ENCODE measurements around the gene ARSI. TPM values are rescaled to one million over a fixed set of nuclear protein-coding genes. Genes with fewer than 3 reads are reported as not detected.

The ARSI gene
- total and polyA plus RNA-seq, 9 donors: 6.3 to 11.7 (median 9.4) TPM

GRCh38 chr5:150310246-150310645 is 7.5 kb upstream of the ARSI start:
- Histone ChIP-seq H3K4me1 (ENCODE audit: control insufficient read depth, insufficient read depth, low read length) (peaks cover 16% of the 10 kb centered on the region), H3K9me3 (replicated peaks; ENCODE audit: control insufficient read depth, low read depth, low read length) (no peaks in the 10 kb centered on the region), H3K4me3 (ENCODE audit: low read length) (no peak overlapping the region), H3K27ac (ENCODE audit: low read length) (no peak overlapping the region), H3K27me3 (ENCODE audit: control insufficient read depth, insufficient read depth, low read length) (no peaks in the 10 kb centered on the region), H3K36me3 (ENCODE audit: control insufficient read depth, insufficient read depth, low read length) (no peaks in the 10 kb centered on the region)
- DNase-seq: no peak
- 50% methylated on average over 1 of the region's 5 CpGs for WGBS (ENCODE audit: insufficient coverage)

- H3K27me3 ChIP-seq (ENCODE audit: control insufficient read depth, insufficient read depth, low read length): no peaks in the 10 kb centered on the region
- H3K36me3 ChIP-seq (ENCODE audit: control insufficient read depth, insufficient read depth, low read length): no peaks in the 10 kb centered on the region
- H3K4me3 ChIP-seq (ENCODE audit: low read length): no peak overlapping the region
- no CpG with 5 or more reads among the region's 1 CpG for WGBS (ENCODE audit: insufficient coverage)
- peaks cover 17% of the 10 kb centered on the region for H3K4me1 ChIP-seq (ENCODE audit: control insufficient read depth, insufficient read depth, low read length)
- H3K27ac ChIP-seq (ENCODE audit: low read length): peak overlapping the region; percentile 8
- no peaks in the 10 kb centered on the region for H3K9me3 ChIP-seq (replicated peaks; ENCODE audit: control insufficient read depth, low read depth, low read length)
- no peak for DNase-seq
These were observed 7.2 kb upstream of the ARSI start for GRCh38 chr5:150309886-150310239.

GRCh38 chr5:150309101-150309885 is 6.6 kb upstream of the ARSI start:
- Histone ChIP-seq H3K9me3 (replicated peaks; ENCODE audit: control insufficient read depth, low read depth, low read length) (no peaks in the 10 kb centered on the region), H3K27me3 (ENCODE audit: control insufficient read depth, insufficient read depth, low read length) (no peaks in the 10 kb centered on the region), H3K27ac (ENCODE audit: low read length) (peak overlapping the region; percentile 8), H3K4me3 (ENCODE audit: low read length) (no peak overlapping the region), H3K4me1 (ENCODE audit: control insufficient read depth, insufficient read depth, low read length) (peaks cover 21% of the 10 kb centered on the region), H3K36me3 (ENCODE audit: control insufficient read depth, insufficient read depth, low read length) (no peaks in the 10 kb centered on the region)
- 26% methylated on average over 4 of the region's 7 CpGs for WGBS (ENCODE audit: insufficient coverage)
- DNase-seq: peak; percentile 86

GRCh38 chr5:150307617-150308426 is 5.1 kb upstream of the ARSI start:
- Histone ChIP-seq H3K4me3 (ENCODE audit: low read length) (no peak overlapping the region), H3K9me3 (replicated peaks; ENCODE audit: control insufficient read depth, low read depth, low read length) (no peaks in the 10 kb centered on the region), H3K27ac (ENCODE audit: low read length) (no peak overlapping the region), H3K4me1 (ENCODE audit: control insufficient read depth, insufficient read depth, low read length) (peaks cover 27% of the 10 kb centered on the region), H3K36me3 (ENCODE audit: control insufficient read depth, insufficient read depth, low read length) (no peaks in the 10 kb centered on the region), H3K27me3 (ENCODE audit: control insufficient read depth, insufficient read depth, low read length) (peaks cover 6% of the 10 kb centered on the region)
- 74% methylated on average over 7 of the region's 11 CpGs for WGBS (ENCODE audit: insufficient coverage)
- no peak for DNase-seq

GRCh38 chr5:150306775-150307174 is 4.1 kb upstream of the ARSI start:
- Histone ChIP-seq H3K36me3 (ENCODE audit: control insufficient read depth, insufficient read depth, low read length) (no peaks in the 10 kb centered on the region), H3K27me3 (ENCODE audit: control insufficient read depth, insufficient read depth, low read length) (peaks cover 14% of the 10 kb centered on the region), H3K27ac (ENCODE audit: low read length) (no peak overlapping the region), H3K4me3 (ENCODE audit: low read length) (no peak overlapping the region), H3K4me1 (ENCODE audit: control insufficient read depth, insufficient read depth, low read length) (peaks cover 35% of the 10 kb centered on the region), H3K9me3 (replicated peaks; ENCODE audit: control insufficient read depth, low read depth, low read length) (no peaks in the 10 kb centered on the region)
- WGBS (ENCODE audit: insufficient coverage): 70% methylated on average over 3 of the region's 4 CpGs
- DNase-seq: no peak

GRCh38 chr5:150305557-150305956 is 2.9 kb upstream of the ARSI start:
- Histone ChIP-seq H3K4me1 (ENCODE audit: control insufficient read depth, insufficient read depth, low read length) (peaks cover 47% of the 10 kb centered on the region), H3K9me3 (replicated peaks; ENCODE audit: control insufficient read depth, low read depth, low read length) (no peaks in the 10 kb centered on the region), H3K27me3 (ENCODE audit: control insufficient read depth, insufficient read depth, low read length) (peaks cover 14% of the 10 kb centered on the region), H3K4me3 (ENCODE audit: low read length) (no peak overlapping the region), H3K27ac (ENCODE audit: low read length) (peak overlapping the region; percentile 70), H3K36me3 (ENCODE audit: control insufficient read depth, insufficient read depth, low read length) (no peaks in the 10 kb centered on the region)
- WGBS (ENCODE audit: insufficient coverage): no CpG with 5 or more reads among the region's 1 CpG
- peak; percentile 55 for DNase-seq

GRCh38 chr5:150305095-150305494 is 2.4 kb upstream of the ARSI start:
- no peaks in the 10 kb centered on the region for H3K9me3 ChIP-seq (replicated peaks; ENCODE audit: control insufficient read depth, low read depth, low read length)
- H3K4me1 ChIP-seq (ENCODE audit: control insufficient read depth, insufficient read depth, low read length): peaks cover 48% of the 10 kb centered on the region
- H3K4me3 ChIP-seq (ENCODE audit: low read length): no peak overlapping the region
- 36% methylated on average over 1 of the region's 2 CpGs for WGBS (ENCODE audit: insufficient coverage)
- no peaks in the 10 kb centered on the region for H3K36me3 ChIP-seq (ENCODE audit: control insufficient read depth, insufficient read depth, low read length)
- H3K27ac ChIP-seq (ENCODE audit: low read length): peak overlapping the region; percentile 70
- H3K27me3 ChIP-seq (ENCODE audit: control insufficient read depth, insufficient read depth, low read length): peaks cover 14% of the 10 kb centered on the region
- DNase-seq: no peak

GRCh38 chr5:150304481-150305081 is 1.9 kb upstream of the ARSI start:
- peaks cover 14% of the 10 kb centered on the region for H3K27me3 ChIP-seq (ENCODE audit: control insufficient read depth, insufficient read depth, low read length)
- H3K4me3 ChIP-seq (ENCODE audit: low read length): no peak overlapping the region
- peaks cover 45% of the 10 kb centered on the region for H3K4me1 ChIP-seq (ENCODE audit: control insufficient read depth, insufficient read depth, low read length)
- H3K9me3 ChIP-seq (replicated peaks; ENCODE audit: control insufficient read depth, low read depth, low read length): no peaks in the 10 kb centered on the region
- DNase-seq: no peak
- H3K27ac ChIP-seq (ENCODE audit: low read length): peak overlapping the region; percentile 70
- WGBS (ENCODE audit: insufficient coverage): 78% methylated on average over 3 of the region's 4 CpGs
- no peaks in the 10 kb centered on the region for H3K36me3 ChIP-seq (ENCODE audit: control insufficient read depth, insufficient read depth, low read length)

GRCh38 chr5:150303660-150304386 is 1.1 kb upstream of the ARSI start:
- no peaks in the 10 kb centered on the region for H3K36me3 ChIP-seq (ENCODE audit: control insufficient read depth, insufficient read depth, low read length)
- DNase-seq: peak; percentile 61
- peak overlapping the region; percentile 92 for H3K27ac ChIP-seq (ENCODE audit: low read length)
- peaks cover 40% of the 10 kb centered on the region for H3K4me1 ChIP-seq (ENCODE audit: control insufficient read depth, insufficient read depth, low read length)
- 32% methylated on average over 4 of the region's 7 CpGs for WGBS (ENCODE audit: insufficient coverage)
- no peak overlapping the region for H3K4me3 ChIP-seq (ENCODE audit: low read length)
- peaks cover 14% of the 10 kb centered on the region for H3K27me3 ChIP-seq (ENCODE audit: control insufficient read depth, insufficient read depth, low read length)
- H3K9me3 ChIP-seq (replicated peaks; ENCODE audit: control insufficient read depth, low read depth, low read length): no peaks in the 10 kb centered on the region

Data from muscle of leg (tissue), 11 donors.